Heart right ventricle (tissue), 16 donors: ENCODE measurements around the gene MAMDC2. TPM values are rescaled to one million over a fixed set of nuclear protein-coding genes. Genes with fewer than 3 reads are reported as not detected.

Source experiments
- ATAC-seq, 8 donors: fragments of 200-7000 bp; cut with Tn5 transposase; one replicate each; pipeline ENCODE4 v1.9.1; 2020; ENCODE audit warnings: mild to moderate bottlenecking in 8 of 8, moderate library complexity in 8 of 8, moderate number of reproducible peaks in 1 of 8
- DNase-seq, 2 donors: peaks; one replicate each; pipeline ENCODE4 v3.0.0-alpha.2; 2020
- H3K27ac ChIP-seq, 10 donors: fragments of 200-600 bp; sonication (generic) in 2 of 10; one replicate each; pipeline versions ENCODE4 v1.5.0 to v1.8.0; 2020 to 2022; ENCODE audit warnings: mild to moderate bottlenecking in 3 of 10
- H3K27me3 ChIP-seq, 7 donors: fragments of 200-600 bp; one replicate each; pipeline ENCODE4 v1.8.0; 2021 to 2022; ENCODE audit warnings: mild to moderate bottlenecking in 2 of 7
- H3K36me3 ChIP-seq, 9 donors: fragments of 200-600 bp; sonication (generic) in 1 of 9; one replicate each; pipeline versions ENCODE4 v1.5.0 to v1.8.0; 2020 to 2022; ENCODE audit warnings: mild to moderate bottlenecking in 2 of 9
- H3K4me1 ChIP-seq, 9 donors: fragments of 200-600 bp; sonication (generic) in 1 of 9; one replicate each; pipeline versions ENCODE4 v1.5.0 to v1.8.0; 2020 to 2022; ENCODE audit warnings: mild to moderate bottlenecking in 4 of 9
- H3K4me3 ChIP-seq, 10 donors: fragments of 200-600 bp; sonication (generic) in 2 of 10; one replicate each; pipeline versions ENCODE4 v1.5.0 to v1.8.0; 2020 to 2022; ENCODE audit warnings: mild to moderate bottlenecking in 7 of 10, moderate library complexity in 2 of 10
- H3K9me3 ChIP-seq, 11 donors: fragments of 200-600 bp in 10 of 11; sonication (generic) in 2 of 11; one replicate each; pipeline versions ENCODE4 v1.5.0 to v1.8.0; 2013 to 2022; ENCODE audit warnings: mild to moderate bottlenecking in 2 of 11, control low read depth in 1 of 11, moderate library complexity in 1 of 11
- CTCF ChIP-seq, 9 donors: fragments of 200-600 bp; sonication (generic) in 2 of 9; IDR thresholded peaks; one replicate each; pipeline versions ENCODE4 v1.5.0 to v1.8.0; 2021 to 2022; ENCODE audit warnings: antibody characterized with exemption in 9 of 9, mild to moderate bottlenecking in 5 of 9, moderate library complexity in 1 of 9
- WGBS, 2 donors: extraction: QIAGEN DNeasy Blood & Tissue Kit; methylation state at CpG; one replicate each; pipeline ENCODE4 v1.1.7; 2013; ENCODE audit warnings: inconsistent platforms in 1 of 2; 5-methylcytosine and 5-hydroxymethylcytosine counted together
- intact Hi-C, 10 donors: fragments of 100-400 bp; cut with DNase I; formaldehyde crosslinking; loops; one replicate each; pipeline versions ENCODE4 v1.11.1 to v1.14.2; 2022
- polyA plus RNA-seq, 2 donors: library from polyadenylated mRNA; stranded (reverse); fragments of 200-250 nt; gene quantifications; one replicate each; pipeline ENCODE4 v1.2.3, GENCODE V29; 2013
- total RNA-seq, 10 donors: library from RNA; stranded (reverse); fragmentation: NEBNext Ultra II Directional in 3 of 10; extraction: Animal tissue kit (Norgen Biotek cat#: 25700) in 3 of 10; gene quantifications; one replicate each; pipeline versions ENCODE4 v1.2.1 to v1.2.4, GENCODE V29; 2021 to 2023
- donor health status: Arrhythmogenic right ventricular cardiomyopathy.
- donor health status: ischemic (EF 13 %, LVEDD 7.1; RV severe dilation, severe dysfunction).
- donor health status: healthy with polysubstance abuse.
- donor health status: DM: no; HTN: yes; CAD: no.
- donor health status: DM: no; HTN: no; CAD: no.
- donor health status: ischemic (EF 25% LVEDD 6.9; RV normal size, moderate dysfunction).
- donor health status: ischemic (EF 25% LVEDD 5.7; RV mildly dilated, moderate dysfunction).
- donor health status: healthy.
- donor health status: DM: yes; HTN: yes; CAD: no.
- donor health status: Ischemic cardiomyopathy.
- donor health status: ischemic (EF 35%, LVEDD 5.7; RV mildly dilated, moderate dysfunction).
- donor health status: nonischemic (EF 11% LVEDD 7.7; RV severe dilation, severe dysfunction).
- donor health status: DM: yes; HTN: yes; CAD: no.
- donor health status: PGD.
- donor health status: ischemic (EF 29% LVEDD 5.4; RV normal size, mild dysfunction).
- donor health status: nonischemic (EF 23%, LVEDD 6.1; RV moderate dilation, normal function).

Gene MAMDC2
- total and polyA plus RNA-seq, 12 donors, result 2.3 to 11.8 (median 5.8) TPM

DNA sequence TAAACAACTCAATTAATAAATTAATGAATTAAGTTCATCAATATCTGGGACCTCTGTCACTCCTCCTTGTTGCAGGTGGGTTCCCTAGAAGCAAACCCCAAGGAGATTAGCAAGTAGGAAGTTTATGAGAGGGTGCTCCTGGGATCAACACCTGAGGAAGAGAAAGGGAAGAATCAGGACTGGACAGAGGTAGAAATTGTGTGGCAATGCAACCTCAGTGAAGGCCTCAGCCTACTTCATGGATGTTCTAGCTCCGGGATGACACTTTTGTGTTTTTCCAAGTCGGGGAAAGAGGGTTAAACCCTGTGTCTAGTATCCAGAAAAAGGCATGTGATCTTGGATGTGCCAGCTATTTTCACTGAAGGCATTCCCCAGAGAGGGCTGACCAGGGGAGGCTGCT lies 23.2 kb downstream of the MAMDC2 start:
- TF ChIP-seq CTCF (IDR thresholded peaks at IDR 0.05), result no peak
- ATAC-seq (no peak), DNase-seq (no peak)
- WGBS, 2 donors, result 79 to 93% methylated on average over 2 of the region's 2 CpGs
- no peaks in the 10 kb centered on the region for H3K27me3 ChIP-seq
- peaks cover 0 to 24% (median 10%) of the 10 kb centered on the region in 9 donors for H3K4me1 ChIP-seq
- no peaks in the 10 kb centered on the region for H3K36me3 ChIP-seq
- no peak overlapping the region for H3K27ac ChIP-seq
- intact Hi-C loops, result no loop called here
- no peaks in the 10 kb centered on the region for H3K9me3 ChIP-seq
- H3K4me3 ChIP-seq, result no peak overlapping the region

- no peaks in the 10 kb centered on the region for H3K36me3 ChIP-seq
- peak in 5 of 8 donors; percentile 29 to 77 (median 38) for ATAC-seq
- peaks cover 0 to 24% (median 10%) of the 10 kb centered on the region in 9 donors for H3K4me1 ChIP-seq
- DNase-seq, result no peak
- intact Hi-C loops, result no loop called here
- no peaks in the 10 kb centered on the region for H3K9me3 ChIP-seq
- no peak overlapping the region for H3K4me3 ChIP-seq
- H3K27me3 ChIP-seq, result no peaks in the 10 kb centered on the region
- no peak for TF ChIP-seq CTCF (IDR thresholded peaks at IDR 0.05)
- H3K27ac ChIP-seq, result peak overlapping the region in 3 of 10 donors; percentile 14 to 49 (median 18)
- WGBS, 2 donors, result 64 to 76% methylated on average over 3 of the region's 3 CpGs
Measured at GRCh38 chr9:70069704-70070103, 26.1 kb downstream of the MAMDC2 start.

GRCh38 chr9:70073193-70073592 lies 29.5 kb downstream of the MAMDC2 start:
- ATAC-seq (no peak), DNase-seq (no peak)
- no peak overlapping the region for H3K4me3 ChIP-seq
- peak overlapping the region in 1 of 10 donors; percentile 28 for H3K27ac ChIP-seq
- 49 to 54% methylated on average over 2 of the region's 2 CpGs for WGBS, 2 donors
- no peaks in the 10 kb centered on the region for H3K9me3 ChIP-seq
- no peak for TF ChIP-seq CTCF (IDR thresholded peaks at IDR 0.05)
- no peaks in the 10 kb centered on the region for H3K27me3 ChIP-seq
- H3K4me1 ChIP-seq, result peaks cover 0 to 49% (median 14%) of the 10 kb centered on the region in 9 donors
- H3K36me3 ChIP-seq, result no peaks in the 10 kb centered on the region
- intact Hi-C loops, result no loop called here

- intact Hi-C loops, result no loop called here
- peaks cover 0 to 45% (median 14%) of the 10 kb centered on the region in 9 donors for H3K4me1 ChIP-seq
- no peak overlapping the region for H3K4me3 ChIP-seq
- ATAC-seq (peak in 3 of 8 donors; percentile 13 to 39 (median 15)), DNase-seq (no peak)
- H3K36me3 ChIP-seq, result no peaks in the 10 kb centered on the region
- no peak for TF ChIP-seq CTCF (IDR thresholded peaks at IDR 0.05)
- no peaks in the 10 kb centered on the region for H3K27me3 ChIP-seq
- H3K27ac ChIP-seq, result peak overlapping the region in 1 of 10 donors; percentile 28
- H3K9me3 ChIP-seq, result no peaks in the 10 kb centered on the region
Measured at GRCh38 chr9:70073756-70074155, 30.1 kb downstream of the MAMDC2 start.
